Measurements from ENCODE around the gene ING1. TPM values are rescaled to one million over a fixed set of nuclear protein-coding genes. Genes with fewer than 3 reads are reported as not detected.
A peak's percentile ranks its signal among the peaks of the same experiment; 100 is the strongest.
"Not testable (repeated sequence)": the region's sequence is repeated elsewhere in the genome, so short reads cannot be mapped to it uniquely, and the experiment has no call there.

The ING1 gene
- total RNA-seq, 2 experiments from 2014 or later = 16.7 to 18.4 TPM

DNA sequence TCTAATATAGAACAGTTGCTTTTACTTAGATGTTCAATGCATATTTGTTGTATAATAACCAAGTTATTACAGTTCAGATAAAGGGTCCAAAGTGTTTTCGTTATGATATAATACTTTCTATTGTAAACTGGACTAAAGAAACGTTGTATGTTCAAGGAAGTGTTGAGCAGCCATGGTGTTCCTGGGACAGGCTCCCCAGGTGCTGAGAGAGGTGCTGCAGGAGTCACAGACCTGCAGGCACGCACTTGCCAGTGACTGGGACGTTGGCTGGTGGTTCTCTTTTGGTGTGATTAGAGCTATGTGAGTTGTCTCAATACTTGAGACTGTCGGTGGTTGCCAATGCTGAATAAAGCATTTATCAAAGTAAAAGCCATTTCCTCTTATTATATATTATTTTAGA lies 9.5 kb downstream of the ING1 start:
- H3K4me1 Mint-ChIP-seq = peaks cover 25% of the 10 kb centered on the region
- H3K9me3 Mint-ChIP-seq = no peaks in the 10 kb centered on the region
- no peak overlapping the region for H3K4me3 Mint-ChIP-seq
- H3K27me3 Mint-ChIP-seq = no peaks in the 10 kb centered on the region
- no peak overlapping the region for H3K27ac Mint-ChIP-seq
- peaks cover 12% of the 10 kb centered on the region for H3K36me3 Mint-ChIP-seq
- DNase-seq = no peak

DNA sequence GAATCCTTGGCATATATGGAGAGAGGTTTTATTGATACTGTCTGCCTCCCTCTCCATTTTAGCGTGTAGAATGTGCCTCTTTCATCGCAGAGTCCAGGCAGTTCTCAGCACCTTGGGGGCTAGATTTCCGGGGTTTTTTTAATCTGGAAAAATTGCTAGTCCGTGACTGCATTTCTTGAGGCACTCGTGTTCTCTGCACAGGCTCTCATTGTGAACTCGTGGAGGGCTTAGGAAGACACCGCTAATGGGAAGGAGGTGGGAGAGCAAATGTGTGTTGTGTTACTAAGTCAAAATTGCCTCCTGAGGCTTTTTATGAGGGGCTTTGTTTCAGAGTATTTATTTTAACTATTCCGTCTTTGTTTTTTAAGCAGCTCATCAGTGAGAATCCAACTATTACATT lies 10.1 kb downstream of the ING1 start:
- H3K9me3 Mint-ChIP-seq = no peaks in the 10 kb centered on the region
- H3K4me3 Mint-ChIP-seq = no peak overlapping the region
- no peak overlapping the region for H3K27ac Mint-ChIP-seq
- no peak for DNase-seq
- peaks cover 26% of the 10 kb centered on the region for H3K4me1 Mint-ChIP-seq
- peaks cover 12% of the 10 kb centered on the region for H3K36me3 Mint-ChIP-seq
- no peaks in the 10 kb centered on the region for H3K27me3 Mint-ChIP-seq

DNA sequence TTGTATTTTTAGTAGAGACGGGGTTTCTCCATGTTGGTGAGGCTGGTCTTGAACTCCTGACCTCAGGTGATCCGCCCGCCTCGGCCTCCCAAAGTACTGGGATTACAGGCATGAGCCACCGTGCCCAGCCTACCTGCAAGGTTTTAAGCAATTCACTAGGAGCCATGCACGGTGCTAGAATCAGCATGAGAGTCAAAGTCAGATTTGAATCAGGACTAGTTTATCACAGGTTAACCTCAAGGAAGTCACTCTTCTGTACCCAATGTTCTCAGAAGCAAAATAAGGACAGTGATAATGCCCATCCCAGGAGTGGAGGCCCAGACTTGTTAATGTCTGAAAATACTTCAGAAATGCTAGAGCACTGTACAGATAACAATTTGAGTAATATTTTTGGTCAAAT lies 12.7 kb downstream of the ING1 start:
- H3K27ac Mint-ChIP-seq = peak overlapping the region; percentile 40
- not testable (repeated sequence) for H3K27me3 Mint-ChIP-seq, H3K4me3 Mint-ChIP-seq, DNase-seq, H3K36me3 Mint-ChIP-seq, H3K9me3 Mint-ChIP-seq
- H3K4me1 Mint-ChIP-seq = peaks cover 16% of the 10 kb centered on the region

DNA sequence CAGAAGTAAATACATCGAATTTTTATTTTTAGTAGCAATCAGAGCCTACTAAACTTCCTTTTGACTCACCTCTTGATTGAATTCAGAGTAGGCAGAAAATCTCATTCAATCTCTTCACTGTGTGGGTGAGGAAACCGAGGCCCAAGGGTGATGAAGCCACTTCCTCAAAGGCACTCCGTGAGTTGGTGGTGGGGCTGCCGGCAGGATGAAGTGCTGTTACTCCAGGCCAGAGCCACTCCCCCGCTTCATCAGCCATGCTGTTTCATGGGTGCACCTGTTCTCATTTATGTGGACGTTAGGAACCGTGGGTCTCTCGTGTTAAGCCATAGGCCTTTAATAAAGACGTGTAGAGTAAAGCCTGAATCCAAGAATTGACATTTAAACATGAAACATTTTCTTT lies 13.2 kb downstream of the ING1 start:
- Mint-ChIP-seq H3K4me1 (peaks cover 15% of the 10 kb centered on the region), H3K27ac (peak overlapping the region; percentile 40), H3K9me3 (no peaks in the 10 kb centered on the region), H3K4me3 (no peak overlapping the region), H3K36me3 (peaks cover under 1% of the 10 kb centered on the region), H3K27me3 (no peaks in the 10 kb centered on the region)
- DNase-seq = peak; percentile 71

DNA sequence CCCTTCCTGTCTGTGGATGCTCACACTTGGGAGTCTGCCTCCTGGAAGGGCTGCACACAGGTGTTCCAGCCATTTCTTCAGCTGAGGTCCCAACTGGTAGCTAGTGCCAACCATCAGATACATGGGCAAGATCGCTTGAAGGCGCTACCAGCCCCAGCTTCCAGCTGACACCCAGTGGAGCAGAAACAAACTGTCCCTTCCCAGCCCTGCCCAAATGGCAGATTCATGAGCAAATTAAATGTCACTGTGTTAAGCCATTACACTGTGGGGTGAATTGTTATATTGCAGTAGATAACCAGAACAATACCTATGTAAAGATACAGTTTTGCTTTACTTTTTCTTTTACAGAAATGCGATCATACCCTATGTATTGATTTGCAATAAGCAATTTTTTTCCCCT lies 17.6 kb downstream of the ING1 start:
- peaks cover 1% of the 10 kb centered on the region for H3K36me3 Mint-ChIP-seq

DNA sequence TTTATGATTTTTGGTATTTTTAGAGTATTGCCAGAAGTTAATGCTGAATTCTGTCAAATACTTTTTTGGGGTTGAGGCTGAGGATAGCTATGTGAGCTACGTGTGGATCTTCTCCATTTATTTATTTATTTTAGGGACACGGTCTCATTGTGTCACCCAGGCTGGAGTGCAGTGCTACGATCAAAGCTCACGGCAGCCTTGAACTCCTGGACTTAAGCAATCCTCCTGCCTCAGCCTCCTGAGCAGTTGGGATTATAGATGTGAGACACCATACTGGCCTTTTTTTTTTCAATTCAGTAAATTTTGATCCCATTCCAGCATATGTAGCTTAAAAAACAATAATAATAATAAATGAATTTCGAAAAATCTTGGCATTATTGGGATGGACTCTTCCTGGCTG lies 21.1 kb downstream of the ING1 start:
- Mint-ChIP-seq H3K36me3 (peaks cover 1% of the 10 kb centered on the region), H3K9me3 (no peaks in the 10 kb centered on the region), H3K27me3 (no peaks in the 10 kb centered on the region), H3K4me3 (no peak overlapping the region), H3K27ac (no peak overlapping the region), H3K4me1 (no peaks in the 10 kb centered on the region)
- DNase-seq = no peak

More for the DNA sequence above, 17.6 kb downstream of the ING1 start:
- Mint-ChIP-seq H3K9me3 (no peaks in the 10 kb centered on the region), H3K4me1 (peaks cover 13% of the 10 kb centered on the region), H3K27me3 (no peaks in the 10 kb centered on the region), H3K4me3 (no peak overlapping the region), H3K27ac (no peak overlapping the region)
- no peak for DNase-seq

DNA sequence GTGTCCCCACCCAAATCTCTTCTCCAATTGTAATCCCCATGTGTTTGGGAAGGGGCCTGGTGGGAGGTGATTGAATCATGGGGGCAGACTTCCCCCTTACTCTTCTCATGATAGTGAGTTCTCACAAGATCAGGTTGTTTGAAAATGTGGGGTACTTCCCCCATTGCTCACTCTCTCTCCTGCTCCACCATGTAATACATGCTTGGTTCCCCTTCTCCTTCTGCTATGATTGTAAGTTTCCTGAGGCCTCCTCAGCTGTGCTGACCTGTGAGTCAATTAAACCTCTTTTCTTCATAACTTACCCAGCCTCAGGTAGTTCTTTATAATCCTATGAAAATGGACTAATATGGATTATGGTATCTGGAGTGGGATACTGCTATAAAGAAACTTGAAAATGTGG lies 24.1 kb downstream of the ING1 start:
- Mint-ChIP-seq H3K4me3 (no peak overlapping the region), H3K27me3 (no peaks in the 10 kb centered on the region)
- no peak for DNase-seq

DNA sequence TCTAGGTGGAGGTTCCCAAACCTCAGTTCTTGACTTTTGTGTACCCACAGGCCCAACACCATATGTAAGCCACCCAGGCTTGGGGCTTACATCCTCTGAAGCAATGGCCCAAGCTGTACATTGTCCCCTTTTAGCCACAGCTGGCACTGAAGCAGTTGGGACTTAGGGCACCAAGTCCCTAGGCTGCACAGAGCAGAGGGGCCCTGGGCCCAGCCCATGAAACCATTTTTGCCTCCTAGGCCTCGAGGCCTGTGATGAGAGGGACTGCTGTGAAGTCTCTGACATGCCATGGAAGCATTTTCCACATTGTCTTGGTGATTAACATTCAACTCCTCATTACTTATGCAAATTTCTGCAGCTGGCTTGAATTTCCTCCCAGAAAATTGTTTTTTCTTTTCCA lies 30.2 kb downstream of the ING1 start:
- Mint-ChIP-seq H3K4me3 (no peak overlapping the region), H3K27ac (no peak overlapping the region), H3K9me3 (peaks cover 9% of the 10 kb centered on the region), H3K4me1 (no peaks in the 10 kb centered on the region), H3K27me3 (no peaks in the 10 kb centered on the region), H3K36me3 (peaks cover 6% of the 10 kb centered on the region)
- no peak for DNase-seq

More for the DNA sequence above, 24.1 kb downstream of the ING1 start:
- Mint-ChIP-seq H3K36me3 (peaks cover 1% of the 10 kb centered on the region), H3K27ac (no peak overlapping the region), H3K9me3 (no peaks in the 10 kb centered on the region), H3K4me1 (no peaks in the 10 kb centered on the region)

DNA sequence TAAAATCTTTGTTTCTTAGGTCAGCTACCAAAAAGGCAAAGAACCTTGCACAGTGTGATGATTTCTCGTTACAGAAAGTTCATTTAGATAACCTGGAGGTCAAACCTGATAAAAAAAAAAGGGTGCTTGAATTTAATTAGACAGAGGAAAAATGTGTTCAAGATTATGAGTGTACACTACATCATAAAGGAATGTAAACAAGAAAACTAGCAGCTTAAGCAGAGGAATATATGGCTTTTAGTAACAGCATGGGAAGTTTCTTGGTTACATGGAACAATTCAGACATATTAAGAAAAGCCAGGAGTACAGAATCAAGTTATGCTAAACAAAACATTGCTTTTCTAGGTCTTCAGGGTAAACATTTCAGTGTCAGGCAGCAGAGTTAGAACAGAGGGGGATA lies 32.9 kb downstream of the ING1 start:
- no peaks in the 10 kb centered on the region for H3K27me3 Mint-ChIP-seq
- H3K36me3 Mint-ChIP-seq = peaks cover 8% of the 10 kb centered on the region
- no peak overlapping the region for H3K27ac Mint-ChIP-seq
- no peak for DNase-seq
- H3K9me3 Mint-ChIP-seq = peaks cover 9% of the 10 kb centered on the region
- H3K4me1 Mint-ChIP-seq = no peaks in the 10 kb centered on the region
- no peak overlapping the region for H3K4me3 Mint-ChIP-seq

DNA sequence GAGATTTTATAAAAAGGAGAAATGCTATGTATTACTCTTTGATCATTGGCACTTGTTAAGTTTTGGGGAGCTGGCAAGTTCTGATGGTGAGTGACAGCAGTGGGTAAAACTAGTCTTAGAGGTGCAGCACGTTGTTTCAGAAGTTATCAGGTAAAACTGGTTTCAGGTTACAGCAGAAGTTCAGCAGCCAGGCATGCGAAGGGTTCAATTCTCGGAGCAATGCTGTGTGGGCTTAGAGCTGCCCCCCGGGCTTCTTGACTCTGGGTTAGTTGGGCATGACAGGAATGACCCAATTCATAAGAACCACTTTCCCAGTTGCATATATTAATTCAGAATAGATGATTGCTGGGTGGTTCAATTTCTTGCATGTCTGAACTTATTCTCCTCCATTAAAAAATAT lies 34.8 kb downstream of the ING1 start:
- no peaks in the 10 kb centered on the region for H3K27me3 Mint-ChIP-seq
- H3K4me3 Mint-ChIP-seq = no peak overlapping the region
- peaks cover 10% of the 10 kb centered on the region for H3K36me3 Mint-ChIP-seq
- no peak overlapping the region for H3K27ac Mint-ChIP-seq
- peaks cover 8% of the 10 kb centered on the region for H3K9me3 Mint-ChIP-seq
- DNase-seq = no peak
- H3K4me1 Mint-ChIP-seq = no peaks in the 10 kb centered on the region

DNA sequence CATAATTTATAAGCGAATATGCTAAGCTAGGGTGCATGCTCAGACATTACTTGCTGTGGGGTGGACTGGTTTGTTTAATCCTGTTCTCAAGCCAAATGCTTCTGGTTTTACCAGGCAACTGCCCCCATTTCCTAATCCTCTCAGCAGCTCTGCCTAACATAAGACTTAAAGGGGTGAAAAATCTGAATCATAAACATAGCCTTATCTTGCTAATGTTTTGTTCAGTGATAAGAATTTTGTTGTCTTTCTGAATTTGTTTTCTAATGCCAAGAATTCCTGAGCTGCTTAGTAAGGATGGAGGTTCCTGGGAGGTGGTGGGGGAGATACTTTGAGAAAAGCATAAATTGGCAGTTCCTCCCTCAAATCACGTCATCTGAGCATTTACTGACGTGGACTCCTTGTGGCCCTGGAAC lies 42.7 kb downstream of the ING1 start:
- Mint-ChIP-seq H3K4me3 (no peak overlapping the region), H3K9me3 (no peaks in the 10 kb centered on the region), H3K27ac (no peak overlapping the region), H3K27me3 (peaks cover 2% of the 10 kb centered on the region), H3K36me3 (peaks cover 3% of the 10 kb centered on the region), H3K4me1 (no peaks in the 10 kb centered on the region)
- no peak for DNase-seq

DNA sequence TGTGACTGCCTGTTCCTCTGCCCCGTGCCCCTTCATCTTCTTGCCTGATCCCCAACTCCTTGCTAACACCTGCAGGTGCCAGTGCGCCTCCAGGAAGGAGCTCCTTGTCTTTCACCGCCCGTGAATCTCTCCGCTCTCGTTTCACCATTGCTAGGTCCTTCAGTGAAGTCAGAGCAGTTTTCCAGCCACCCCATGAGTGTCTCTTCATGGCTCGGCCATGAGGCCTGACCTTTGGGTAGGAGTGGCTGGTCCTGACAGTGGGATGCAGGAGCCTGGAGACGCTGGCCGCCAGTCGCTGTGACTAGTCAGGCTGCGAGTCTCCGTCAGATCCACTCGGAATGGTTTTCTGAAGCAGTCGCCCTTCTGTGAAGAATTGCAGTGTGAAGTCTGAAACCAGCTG lies 43.8 kb downstream of the ING1 start:
- no peak for DNase-seq
- Mint-ChIP-seq H3K27me3 (peaks cover 4% of the 10 kb centered on the region), H3K27ac (no peak overlapping the region), H3K4me1 (no peaks in the 10 kb centered on the region), H3K9me3 (no peaks in the 10 kb centered on the region), H3K4me3 (no peak overlapping the region), H3K36me3 (peaks cover 3% of the 10 kb centered on the region)

DNA sequence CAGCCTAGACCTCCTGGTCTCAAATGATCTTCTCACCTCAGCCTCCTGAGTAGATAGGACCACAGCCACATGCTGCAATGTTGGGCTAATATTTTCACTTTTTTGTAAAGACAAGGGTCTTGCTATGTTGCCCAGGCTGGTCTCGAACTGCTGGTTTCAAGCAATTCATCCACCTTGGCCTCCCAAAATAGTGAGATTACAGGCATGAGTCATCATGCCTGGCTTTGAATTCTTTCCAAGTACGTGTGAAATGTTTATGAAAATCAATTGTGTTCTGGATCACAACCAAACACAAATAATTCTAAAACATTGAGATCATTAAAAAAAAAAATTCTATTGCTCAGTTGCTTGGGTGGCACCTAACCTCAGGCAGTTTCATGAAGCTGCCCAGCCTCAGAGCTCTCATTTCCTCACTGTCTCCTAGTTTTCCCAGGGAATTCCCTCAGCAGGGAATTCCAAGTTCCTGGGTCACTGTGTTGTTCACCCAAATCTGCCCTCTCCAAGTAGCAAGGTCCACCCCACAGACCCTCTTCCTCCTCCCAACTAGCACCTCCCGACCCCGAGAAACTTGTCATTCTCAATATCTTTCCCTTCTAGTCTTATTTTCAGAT lies 44.8 kb downstream of the ING1 start:
- no peak for DNase-seq
- Mint-ChIP-seq H3K36me3 (no peaks in the 10 kb centered on the region), H3K4me3 (no peak overlapping the region), H3K27me3 (peaks cover 4% of the 10 kb centered on the region), H3K9me3 (no peaks in the 10 kb centered on the region), H3K4me1 (no peaks in the 10 kb centered on the region), H3K27ac (no peak overlapping the region)

DNA sequence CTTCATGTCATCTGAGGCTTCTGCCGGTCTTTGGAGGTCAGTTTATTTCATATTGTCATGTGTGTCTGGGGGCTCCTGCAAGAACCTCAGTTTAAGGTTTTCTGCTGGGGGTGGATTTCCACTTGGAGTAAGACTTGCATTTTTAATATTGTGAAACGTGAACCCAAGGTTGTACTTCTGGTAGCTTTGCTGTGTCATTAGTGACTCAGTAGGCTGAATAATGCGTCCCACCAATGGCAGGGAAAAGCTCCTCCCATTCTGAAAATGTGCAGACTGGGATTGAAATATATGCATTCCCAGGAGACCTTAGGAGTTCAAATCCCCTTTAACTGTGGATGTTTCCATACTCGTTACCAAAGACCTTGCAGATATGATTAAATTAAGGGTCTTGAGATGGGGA lies 46.2 kb downstream of the ING1 start:
- DNase-seq = no peak

DNA sequence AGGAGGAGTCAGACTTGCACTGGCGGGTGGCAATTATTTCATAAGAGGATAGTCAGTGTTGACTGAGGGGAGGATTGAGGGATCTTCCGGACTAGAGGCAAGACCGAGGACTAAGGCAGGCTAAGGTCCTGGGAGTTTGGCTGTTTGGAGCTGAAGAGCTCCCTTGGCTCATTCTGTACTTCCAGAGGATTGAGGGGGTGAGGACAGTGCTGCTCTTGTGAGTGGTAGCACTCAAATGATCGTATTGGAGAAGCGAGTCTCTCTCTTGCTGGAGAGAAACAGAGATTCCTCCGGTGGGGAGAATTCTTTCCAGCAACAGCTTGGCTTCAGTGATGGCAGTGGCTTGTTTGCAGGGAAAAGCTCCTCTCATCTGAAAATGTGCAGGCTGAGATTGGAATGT lies 47.1 kb downstream of the ING1 start:
- Mint-ChIP-seq H3K27ac (no peak overlapping the region), H3K4me1 (no peaks in the 10 kb centered on the region), H3K36me3 (no peaks in the 10 kb centered on the region), H3K4me3 (no peak overlapping the region), H3K27me3 (peaks cover 4% of the 10 kb centered on the region), H3K9me3 (no peaks in the 10 kb centered on the region)
- DNase-seq = no peak

More for the DNA sequence above, 46.2 kb downstream of the ING1 start:
- Mint-ChIP-seq H3K4me1 (no peaks in the 10 kb centered on the region), H3K27me3 (peaks cover 4% of the 10 kb centered on the region), H3K4me3 (no peak overlapping the region), H3K36me3 (no peaks in the 10 kb centered on the region), H3K9me3 (no peaks in the 10 kb centered on the region), H3K27ac (no peak overlapping the region)

DNA sequence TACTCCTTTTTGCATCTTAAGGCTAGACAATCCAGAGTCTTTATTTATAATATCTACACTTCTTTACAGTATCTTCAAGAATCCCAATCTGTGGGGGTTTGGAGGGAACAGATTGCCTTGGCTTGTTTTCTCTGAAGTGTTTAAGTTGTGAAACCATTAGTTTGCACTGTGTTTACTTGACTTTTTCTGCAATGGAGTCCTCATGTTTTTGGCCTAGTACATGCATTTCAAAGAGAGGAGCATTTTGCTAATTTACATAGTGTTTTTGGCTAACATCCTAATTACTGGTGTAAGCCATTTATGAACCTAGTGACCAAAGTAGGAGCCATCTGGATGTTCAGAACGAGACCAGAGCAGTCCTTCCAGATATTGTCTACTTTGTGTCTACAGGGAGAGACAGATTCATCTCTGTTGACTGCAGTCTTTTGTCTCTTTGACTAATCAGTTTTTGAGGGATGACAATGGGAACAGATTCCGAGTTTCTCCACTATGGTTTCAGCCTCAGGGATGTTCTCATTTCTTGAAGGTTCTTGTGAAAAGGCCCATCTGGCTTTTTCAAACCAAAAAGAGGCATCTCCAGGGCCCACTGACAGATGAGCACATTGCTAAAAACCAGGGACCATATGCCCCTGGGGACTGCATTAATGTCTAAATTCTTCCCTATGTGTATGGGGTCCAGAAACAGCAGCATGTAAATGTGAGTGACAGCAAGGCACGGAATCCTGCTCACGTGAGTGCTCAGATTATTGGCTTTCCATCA lies 53.4 kb downstream of the ING1 start:
- Mint-ChIP-seq H3K27me3 (peaks cover 15% of the 10 kb centered on the region), H3K9me3 (no peaks in the 10 kb centered on the region), H3K4me3 (no peak overlapping the region), H3K36me3 (no peaks in the 10 kb centered on the region), H3K27ac (no peak overlapping the region), H3K4me1 (peaks cover 2% of the 10 kb centered on the region)
- no peak for DNase-seq
